CD4-positive, alpha-beta T cell treated with Interleukin-15 for 4 hours (primary cell): ENCODE results near the gene POLL.
"Not testable (repeated sequence)": the region's sequence is repeated elsewhere in the genome, so short reads cannot be mapped to it uniquely, and the experiment has no call there.

Source experiments
- DNase-seq: peaks from one replicate; pipeline ENCODE4 v3.0.0-alpha.2; 2020; ENCODE audit warnings: low spot score

The POLL gene

DNA sequence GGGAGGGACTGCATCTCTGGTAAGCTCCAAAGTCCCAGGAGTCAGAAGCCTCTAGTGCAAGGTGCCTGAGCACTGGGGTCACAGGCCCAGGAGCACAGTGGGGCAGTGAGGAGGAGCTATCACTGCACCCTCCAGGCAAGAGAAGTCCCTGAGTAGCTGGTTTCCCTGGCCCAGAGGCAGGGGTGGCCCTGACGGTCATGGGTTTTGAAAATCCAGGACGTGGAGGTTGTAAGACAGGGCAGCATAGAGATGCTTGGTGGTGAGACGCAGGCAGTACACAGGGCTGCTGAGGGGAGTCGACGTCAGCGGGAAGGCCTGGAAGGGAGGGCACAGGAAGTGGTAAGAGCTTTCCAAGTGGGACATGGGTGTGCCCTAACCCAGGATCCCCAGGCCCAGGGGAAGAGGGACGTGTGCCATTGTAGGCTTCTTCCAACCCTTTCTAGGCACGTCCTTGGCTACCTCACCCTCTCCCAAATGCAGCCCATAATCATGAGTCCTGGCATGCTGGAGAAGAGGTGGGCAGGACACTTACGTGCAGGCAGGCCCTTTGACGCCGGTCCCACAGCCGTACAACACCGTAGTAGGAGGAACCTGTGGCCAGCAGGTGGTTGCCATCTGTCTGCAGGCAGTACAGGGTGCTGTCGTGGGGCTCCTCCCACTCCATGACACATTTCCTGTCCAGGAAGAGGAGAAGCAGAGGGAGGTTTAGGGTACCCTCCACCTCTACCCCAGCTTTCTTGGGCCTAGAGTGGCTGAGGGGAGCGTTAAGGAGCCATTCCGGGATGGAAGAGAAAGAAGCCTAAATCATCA lies 23.2 kb upstream of the POLL start:
- DNase-seq, result no peak

- no peak for DNase-seq
Observed at GRCh38 chr10:101609481-101609880, 21.4 kb upstream of the POLL start.

- DNase-seq, result no peak
Observed at GRCh38 chr10:101607124-101607523, 19.1 kb upstream of the POLL start.

DNA sequence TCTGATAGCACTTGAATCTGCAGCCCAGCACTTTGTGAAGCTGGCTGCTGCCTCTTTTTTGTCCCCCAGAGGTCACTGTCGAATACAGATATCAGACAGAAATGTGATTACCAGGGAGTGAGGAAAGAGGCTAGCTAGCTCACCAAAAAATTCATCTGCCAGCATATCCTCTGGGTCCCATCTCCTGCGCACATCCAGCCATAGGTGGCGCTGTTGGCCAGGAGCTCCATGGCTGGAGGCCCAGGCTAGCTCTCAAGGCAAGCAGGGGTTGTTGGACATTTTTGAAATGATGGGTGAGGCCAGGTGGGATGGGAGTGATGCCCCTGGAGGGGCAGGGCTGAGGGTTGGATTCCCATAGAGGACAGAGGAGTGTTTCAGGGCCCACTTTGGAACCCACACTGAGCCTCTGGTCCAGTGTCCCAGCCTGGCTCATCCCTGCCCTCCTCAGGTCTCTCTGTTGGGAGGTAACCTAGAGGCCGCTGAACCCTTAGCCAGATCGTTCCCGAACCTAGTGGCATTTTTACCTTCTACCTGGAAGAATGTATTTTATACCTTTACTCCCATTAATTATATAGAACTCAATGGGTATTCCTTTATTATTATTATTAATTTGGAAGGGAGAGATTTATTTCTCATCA lies 14.8 kb upstream of the POLL start:
- DNase-seq, result peak; percentile 25

DNA sequence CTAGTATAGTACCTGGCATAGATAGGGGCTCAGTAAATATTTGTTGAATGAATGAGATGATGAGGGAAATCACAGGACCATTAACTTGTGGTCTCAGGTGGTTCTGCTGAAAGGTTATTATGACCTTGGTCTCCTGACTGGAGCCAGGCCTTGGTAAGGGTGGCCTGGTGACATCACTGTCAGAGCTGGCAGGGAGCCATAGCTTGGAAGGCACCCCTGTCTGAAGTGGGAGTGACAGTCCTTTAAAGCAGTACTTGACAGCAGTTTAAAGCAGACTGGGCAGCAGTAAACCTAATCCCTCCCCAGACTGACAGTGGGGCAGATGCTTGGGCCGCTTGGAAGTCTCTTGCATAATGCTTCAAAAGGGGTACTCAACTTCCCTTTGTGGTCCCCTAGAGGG lies 13.5 kb upstream of the POLL start:
- DNase-seq, result no peak

GRCh38 chr10:101597091-101597900 lies 9.2 kb upstream of the POLL start:
- no peak for DNase-seq

DNA sequence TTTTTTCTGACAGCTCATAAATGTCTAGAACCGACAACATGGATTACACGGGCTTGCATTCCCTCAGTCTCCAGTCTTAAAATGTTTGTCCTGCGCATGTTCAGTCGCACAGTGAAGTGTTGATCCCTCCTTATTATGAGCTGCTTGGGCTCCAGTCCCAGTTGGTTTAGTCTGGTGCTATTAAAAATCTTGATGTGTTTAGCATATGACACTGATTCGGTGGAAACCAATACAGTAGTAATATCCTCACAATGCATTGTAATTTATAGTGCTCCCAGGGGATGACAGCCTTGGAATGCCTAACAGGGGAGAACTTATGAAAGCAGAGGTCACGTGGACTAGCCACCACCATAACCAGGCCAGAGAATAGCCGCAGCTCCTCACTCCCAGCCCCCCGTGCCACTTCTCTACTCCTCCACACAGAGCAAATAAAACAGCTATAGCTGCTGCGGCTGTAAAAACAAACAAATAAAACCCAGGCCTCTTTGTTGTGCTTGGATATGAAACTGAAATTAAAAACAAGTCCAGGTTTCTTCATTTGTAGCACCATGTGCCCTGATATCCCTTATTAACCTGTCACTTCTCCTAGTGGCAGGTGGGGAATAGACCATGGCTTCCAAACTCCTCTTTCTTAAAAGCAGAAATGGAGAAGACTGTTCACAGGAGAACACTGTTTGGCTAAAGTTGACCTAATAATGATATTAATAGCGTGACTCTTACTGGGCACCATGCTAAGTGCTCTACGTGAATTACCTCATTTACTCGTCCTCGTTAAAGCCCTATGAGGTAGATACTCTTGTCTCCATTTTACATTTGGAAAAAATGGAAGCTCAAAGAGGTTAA lies 7.8 kb upstream of the POLL start:
- no peak for DNase-seq

DNA sequence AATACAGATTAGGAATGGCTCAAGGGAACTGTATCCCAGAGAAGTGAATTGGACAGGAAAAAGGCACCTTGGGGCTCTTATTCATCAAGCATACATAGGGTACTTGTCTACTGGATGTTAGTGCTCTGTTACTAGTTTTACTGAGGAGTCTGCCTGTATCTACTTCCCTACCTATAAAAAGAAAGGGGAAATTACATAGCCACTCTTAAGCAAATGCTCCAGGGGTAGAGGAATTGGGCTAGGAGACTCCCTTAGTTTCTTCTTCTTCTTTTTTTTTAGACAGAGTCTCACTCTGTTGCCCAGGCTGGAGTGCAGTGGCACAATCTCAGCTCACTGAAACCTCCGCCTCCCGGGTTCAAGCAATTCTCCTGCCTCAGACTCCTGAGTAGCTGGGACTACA lies 5.3 kb upstream of the POLL start:
- DNase-seq, result not testable (repeated sequence)

DNA sequence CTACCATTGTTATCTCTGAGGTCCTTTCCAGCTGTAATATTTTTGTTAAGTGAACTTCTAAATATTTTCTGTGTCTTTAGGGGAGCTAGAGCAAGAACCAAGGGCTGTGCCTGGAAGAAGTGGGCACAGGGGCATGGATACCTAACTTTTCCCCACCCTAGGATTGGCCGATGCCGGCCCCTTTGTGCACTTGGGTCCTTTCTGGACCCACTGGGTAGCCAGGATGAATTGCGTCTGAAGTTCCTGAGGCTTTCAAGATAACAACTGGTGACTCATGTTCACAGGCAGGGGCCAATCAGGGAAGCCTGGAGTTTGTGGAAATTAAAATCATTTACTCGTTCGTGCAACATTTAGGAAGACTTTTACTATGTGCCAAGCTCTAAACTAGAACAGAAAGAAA lies 822 bp upstream of the POLL start:
- no peak for DNase-seq

GRCh38 chr10:101585841-101586240 lies 2.2 kb downstream of the POLL start:
- DNase-seq, result no peak

DNA sequence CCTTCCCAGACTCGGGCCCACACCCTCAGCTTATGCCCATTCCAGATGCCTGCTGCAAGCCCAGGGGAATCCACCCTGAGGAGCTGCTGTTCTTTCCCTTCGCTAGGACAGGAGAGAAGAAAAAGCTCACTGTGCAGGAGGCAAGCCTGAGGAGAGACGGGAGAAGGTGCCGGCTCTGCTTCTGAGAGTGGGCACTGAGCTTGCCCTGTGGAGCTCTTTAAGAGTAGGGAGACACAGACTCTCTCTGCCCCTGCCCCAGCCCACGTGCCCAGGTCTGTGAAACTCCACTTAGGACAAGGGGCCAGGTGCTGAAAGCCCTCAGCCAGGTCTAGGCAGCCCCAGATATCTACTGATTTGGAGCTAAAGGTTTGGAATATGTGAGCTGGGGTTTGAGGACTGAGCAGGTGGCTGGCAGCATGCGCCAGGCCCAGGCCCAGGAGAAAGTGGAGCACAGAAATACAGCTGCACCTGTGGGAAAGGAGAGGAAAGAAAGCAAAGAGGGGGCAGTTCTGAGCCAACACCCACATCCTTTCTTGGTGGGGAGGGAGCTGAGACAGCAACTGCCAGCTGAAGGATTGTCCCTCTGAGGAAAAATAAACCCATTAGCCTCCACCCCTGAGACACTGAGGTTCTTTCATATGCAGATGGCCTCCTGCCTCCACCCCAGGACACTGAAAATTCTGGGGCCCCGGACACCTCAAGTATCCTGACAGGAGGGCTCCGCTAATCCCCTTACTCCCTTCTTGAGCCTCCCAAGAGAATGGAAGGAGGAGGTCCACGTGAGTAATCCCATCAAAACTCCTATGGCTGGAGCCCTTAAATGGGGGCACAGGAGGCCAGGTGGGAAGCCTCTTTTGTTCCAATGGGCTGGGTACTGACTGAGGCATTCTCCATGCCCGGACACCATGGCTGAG lies 7.3 kb downstream of the POLL start:
- DNase-seq, result no peak

DNA sequence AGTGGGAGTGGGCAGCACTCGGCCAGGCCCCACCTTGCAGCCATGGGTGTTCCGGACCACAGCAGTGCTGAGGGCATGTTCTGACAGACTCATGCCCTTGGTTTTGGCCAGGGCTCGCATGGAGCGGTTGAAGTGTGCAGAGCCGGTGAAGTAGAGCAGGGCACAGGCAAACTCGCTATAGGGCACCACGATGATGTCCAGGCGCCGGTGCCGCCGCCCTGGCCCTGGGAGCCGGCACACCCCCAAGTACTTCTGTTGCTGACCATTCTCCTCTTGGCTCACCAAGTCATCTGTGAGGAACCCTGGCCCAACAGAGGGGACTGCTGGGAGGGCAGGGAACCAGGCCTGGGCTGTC lies 8.6 kb downstream of the POLL start:
- DNase-seq, result no peak

DNA sequence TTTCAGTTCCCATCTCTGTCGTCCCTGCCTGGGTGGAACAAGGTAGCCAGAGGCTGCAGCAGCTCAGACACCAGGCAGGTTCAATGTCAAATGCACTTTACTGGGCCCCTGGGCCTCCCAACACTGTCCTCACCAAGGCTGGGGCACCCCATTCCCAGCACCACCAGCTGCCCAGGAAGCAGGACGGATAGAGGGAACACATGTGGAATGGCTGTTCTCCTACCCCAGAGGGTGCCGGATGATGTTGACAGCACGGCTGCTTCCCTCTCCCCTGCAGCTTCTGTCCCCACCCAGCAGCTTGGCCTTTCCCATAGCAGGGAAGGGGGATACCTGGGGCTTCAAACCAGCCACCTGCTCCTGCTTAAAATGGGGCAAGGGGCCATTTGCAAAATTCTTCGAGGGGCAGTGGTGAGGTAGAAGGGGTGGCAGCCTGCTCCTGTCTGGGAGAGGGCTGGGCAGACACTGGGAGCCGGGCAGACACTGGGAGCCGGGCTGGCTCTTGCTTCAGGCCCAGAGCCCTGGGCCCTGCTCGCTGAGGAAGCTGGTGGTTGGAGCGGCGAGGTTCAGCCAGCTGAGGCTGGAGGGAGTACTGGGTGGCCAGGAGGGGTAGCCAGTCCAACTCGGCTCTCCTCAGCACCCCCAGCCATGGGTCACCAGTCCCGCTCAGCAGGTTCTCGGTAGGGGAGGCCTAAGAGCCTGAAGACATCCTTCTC lies 9.1 kb downstream of the POLL start:
- no peak for DNase-seq

- DNase-seq, result no peak
Observed at GRCh38 chr10:101578192-101578591, 9.9 kb downstream of the POLL start.

GRCh38 chr10:101577121-101577871 lies 10.8 kb downstream of the POLL start:
- no peak for DNase-seq

GRCh38 chr10:101576211-101576863 lies 11.7 kb downstream of the POLL start:
- DNase-seq, result no peak

DNA sequence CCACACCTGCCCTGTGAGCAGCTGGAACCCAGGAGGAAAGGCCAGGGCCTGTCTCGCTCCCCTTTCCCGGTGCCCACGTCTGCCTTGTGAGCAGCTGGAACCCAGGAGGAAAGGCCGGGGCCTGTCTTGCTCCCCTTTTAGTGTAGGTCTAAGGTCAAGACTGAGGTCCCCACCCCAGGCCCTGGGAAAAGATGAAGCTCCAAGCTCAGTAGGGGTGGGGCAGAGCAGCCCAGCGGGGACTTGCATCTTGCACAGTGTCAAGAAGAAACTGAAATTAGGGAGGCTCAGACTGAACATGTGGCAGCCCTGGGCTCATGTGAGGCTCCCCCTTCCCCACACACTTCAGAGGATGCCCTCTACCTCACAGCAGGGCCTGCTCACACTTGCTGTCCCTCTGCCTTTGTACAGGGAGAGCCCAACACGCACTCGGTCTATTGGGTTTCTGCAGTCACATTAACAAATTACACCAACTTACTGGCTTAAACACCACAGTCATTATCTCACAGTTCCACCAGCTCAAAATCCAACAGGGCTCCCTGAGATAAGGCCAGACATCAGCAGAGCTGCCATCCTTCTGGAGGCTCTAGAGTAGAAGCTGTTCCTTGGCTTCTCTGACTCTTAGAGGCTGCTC lies 12.4 kb downstream of the POLL start:
- DNase-seq, result no peak

GRCh38 chr10:101575091-101575490 lies 13.0 kb downstream of the POLL start:
- DNase-seq, result no peak
